ENCODE measurements around the gene HS6ST2.

DNA sequence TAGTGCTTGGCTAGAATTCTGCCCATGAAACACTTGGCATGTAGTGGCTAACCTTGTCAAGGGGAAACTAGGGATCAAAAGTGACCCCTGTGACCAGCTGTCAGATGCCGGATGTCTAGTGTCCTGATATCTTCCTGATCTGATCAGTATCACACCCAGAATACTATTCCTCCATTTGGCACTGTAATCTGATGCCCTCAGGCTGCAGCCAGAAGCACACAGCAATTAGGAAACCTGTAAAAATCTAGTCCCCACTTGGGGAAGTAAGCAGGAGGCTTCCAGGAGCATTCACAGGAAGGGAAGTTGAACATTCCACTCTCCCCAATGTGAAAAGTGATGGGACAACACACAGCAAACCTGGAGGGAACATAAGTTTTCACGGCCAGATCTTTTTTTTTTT is 125.1 kb downstream of the HS6ST2 start:
- TF ChIP-seq, protein P1, sequence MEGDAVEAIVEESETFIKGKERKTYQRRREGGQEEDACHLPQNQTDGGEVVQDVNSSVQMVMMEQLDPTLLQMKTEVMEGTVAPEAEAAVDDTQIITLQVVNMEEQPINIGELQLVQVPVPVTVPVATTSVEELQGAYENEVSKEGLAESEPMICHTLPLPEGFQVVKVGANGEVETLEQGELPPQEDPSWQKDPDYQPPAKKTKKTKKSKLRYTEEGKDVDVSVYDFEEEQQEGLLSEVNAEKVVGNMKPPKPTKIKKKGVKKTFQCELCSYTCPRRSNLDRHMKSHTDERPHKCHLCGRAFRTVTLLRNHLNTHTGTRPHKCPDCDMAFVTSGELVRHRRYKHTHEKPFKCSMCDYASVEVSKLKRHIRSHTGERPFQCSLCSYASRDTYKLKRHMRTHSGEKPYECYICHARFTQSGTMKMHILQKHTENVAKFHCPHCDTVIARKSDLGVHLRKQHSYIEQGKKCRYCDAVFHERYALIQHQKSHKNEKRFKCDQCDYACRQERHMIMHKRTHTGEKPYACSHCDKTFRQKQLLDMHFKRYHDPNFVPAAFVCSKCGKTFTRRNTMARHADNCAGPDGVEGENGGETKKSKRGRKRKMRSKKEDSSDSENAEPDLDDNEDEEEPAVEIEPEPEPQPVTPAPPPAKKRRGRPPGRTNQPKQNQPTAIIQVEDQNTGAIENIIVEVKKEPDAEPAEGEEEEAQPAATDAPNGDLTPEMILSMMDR (IDR thresholded peaks at IDR 0.05): no peak
- TF ChIP-seq RFX5 (IDR thresholded peaks at IDR 0.05; ENCODE audit: low read length) (no peak), EP300 (IDR thresholded peaks at IDR 0.05; ENCODE audit: borderline replicate concordance in 1 of 2, low read depth in 1 of 2, low read length in 1 of 2) (no peak), POLR2AphosphoS5 (IDR thresholded peaks at IDR 0.05; ENCODE audit: low read depth, low read length) (no peak), TAF1 (IDR thresholded peaks at IDR 0.05; ENCODE audit: borderline replicate concordance, low read depth, low read length) (no peak), YY1 (IDR thresholded peaks at IDR 0.05; ENCODE audit: low read depth) (no peak), SIN3A (IDR thresholded peaks at IDR 0.05; ENCODE audit: borderline replicate concordance, low read depth, low read length) (no peak)
- TF ChIP-seq, protein P2, sequence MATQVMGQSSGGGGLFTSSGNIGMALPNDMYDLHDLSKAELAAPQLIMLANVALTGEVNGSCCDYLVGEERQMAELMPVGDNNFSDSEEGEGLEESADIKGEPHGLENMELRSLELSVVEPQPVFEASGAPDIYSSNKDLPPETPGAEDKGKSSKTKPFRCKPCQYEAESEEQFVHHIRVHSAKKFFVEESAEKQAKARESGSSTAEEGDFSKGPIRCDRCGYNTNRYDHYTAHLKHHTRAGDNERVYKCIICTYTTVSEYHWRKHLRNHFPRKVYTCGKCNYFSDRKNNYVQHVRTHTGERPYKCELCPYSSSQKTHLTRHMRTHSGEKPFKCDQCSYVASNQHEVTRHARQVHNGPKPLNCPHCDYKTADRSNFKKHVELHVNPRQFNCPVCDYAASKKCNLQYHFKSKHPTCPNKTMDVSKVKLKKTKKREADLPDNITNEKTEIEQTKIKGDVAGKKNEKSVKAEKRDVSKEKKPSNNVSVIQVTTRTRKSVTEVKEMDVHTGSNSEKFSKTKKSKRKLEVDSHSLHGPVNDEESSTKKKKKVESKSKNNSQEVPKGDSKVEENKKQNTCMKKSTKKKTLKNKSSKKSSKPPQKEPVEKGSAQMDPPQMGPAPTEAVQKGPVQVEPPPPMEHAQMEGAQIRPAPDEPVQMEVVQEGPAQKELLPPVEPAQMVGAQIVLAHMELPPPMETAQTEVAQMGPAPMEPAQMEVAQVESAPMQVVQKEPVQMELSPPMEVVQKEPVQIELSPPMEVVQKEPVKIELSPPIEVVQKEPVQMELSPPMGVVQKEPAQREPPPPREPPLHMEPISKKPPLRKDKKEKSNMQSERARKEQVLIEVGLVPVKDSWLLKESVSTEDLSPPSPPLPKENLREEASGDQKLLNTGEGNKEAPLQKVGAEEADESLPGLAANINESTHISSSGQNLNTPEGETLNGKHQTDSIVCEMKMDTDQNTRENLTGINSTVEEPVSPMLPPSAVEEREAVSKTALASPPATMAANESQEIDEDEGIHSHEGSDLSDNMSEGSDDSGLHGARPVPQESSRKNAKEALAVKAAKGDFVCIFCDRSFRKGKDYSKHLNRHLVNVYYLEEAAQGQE (IDR thresholded peaks at IDR 0.05; ENCODE audit: low read depth, low read length): no peak

All from SK-N-SH (cell line).